HUDEP-2 (cell line): ENCODE results near the gene NACA2.
"Not testable (repeated sequence)": the region's sequence is repeated elsewhere in the genome, so short reads cannot be mapped to it uniquely, and the experiment has no call there.

Experiments used
- DNase-seq, 76 experiments: peaks; one replicate each; lab custom pipeline; 2025; ENCODE audit not compliant: unreplicated experiment in 76 of 76; lab: John Stamatoyannopoulos, UW

NACA2 gene

GRCh38 chr17:61591018-61591417, at the start of gene NACA2:
Gene NACA2, minus strand, starts transcription at chr17:61591219. Its CDS starts 39 bp downstream, at chr17:61591180.
- no peak for DNase-seq

GRCh38 chr17:61639818-61640217, 48.8 kb upstream of the NACA2 start:
- no peak for DNase-seq

GRCh38 chr17:61638087-61638486, 47.1 kb upstream of the NACA2 start:
- DNase-seq, result no peak

GRCh38 chr17:61635913-61636432, 45.0 kb upstream of the NACA2 start:
- DNase-seq, result peak in 47 of 76 experiments; percentile 1 to 55 (median 21)

- no peak for DNase-seq
These were observed 44.0 kb upstream of the NACA2 start for GRCh38 chr17:61634942-61635538.

- no peak for DNase-seq
These were observed 43.1 kb upstream of the NACA2 start for GRCh38 chr17:61634011-61634539.

GRCh38 chr17:61632826-61633225, 41.8 kb upstream of the NACA2 start:
- no peak for DNase-seq

- DNase-seq, result no peak
These were observed 40.8 kb upstream of the NACA2 start for GRCh38 chr17:61631800-61632199.

GRCh38 chr17:61628158-61628557, 37.1 kb upstream of the NACA2 start:
- DNase-seq, result not testable (repeated sequence)

GRCh38 chr17:61627658-61628057, 36.6 kb upstream of the NACA2 start:
- no peak for DNase-seq

GRCh38 chr17:61627125-61627524, 36.1 kb upstream of the NACA2 start:
- DNase-seq, result no peak

GRCh38 chr17:61625564-61625963, 34.5 kb upstream of the NACA2 start:
- DNase-seq, result no peak

GRCh38 chr17:61624951-61625350, 33.9 kb upstream of the NACA2 start:
- no peak for DNase-seq

- no peak for DNase-seq
These were observed 30.3 kb upstream of the NACA2 start for GRCh38 chr17:61621317-61621716.

GRCh38 chr17:61619953-61620352, 28.9 kb upstream of the NACA2 start:
- no peak for DNase-seq

GRCh38 chr17:61619493-61619892, 28.5 kb upstream of the NACA2 start:
- no peak for DNase-seq

- DNase-seq, result no peak
These were observed 27.9 kb upstream of the NACA2 start for GRCh38 chr17:61618950-61619349.

GRCh38 chr17:61617330-61617729, 26.3 kb upstream of the NACA2 start:
- DNase-seq, result no peak

GRCh38 chr17:61616783-61617182, 25.8 kb upstream of the NACA2 start:
- DNase-seq, result no peak

GRCh38 chr17:61614219-61614618, 23.2 kb upstream of the NACA2 start:
- DNase-seq, result no peak

- no peak for DNase-seq
These were observed 20.3 kb upstream of the NACA2 start for GRCh38 chr17:61611323-61611722.

- DNase-seq, result no peak
These were observed 14.7 kb upstream of the NACA2 start for GRCh38 chr17:61605692-61606091.

GRCh38 chr17:61601297-61601696, 10.3 kb upstream of the NACA2 start:
- no peak for DNase-seq
